ENCODE measurements around the gene SLC22A31.

GRCh38 chr16:89156740-89157645 is 43.3 kb downstream of the SLC22A31 start:
- TF ChIP-seq CTCF (IDR thresholded peaks at IDR 0.05; ENCODE audit: insufficient read depth, low read length, poor library complexity, severe bottlenecking) (no peak), EZH2phosphoT487 (conservative IDR thresholded peaks at IDR 0.05; ENCODE audit: low read length) (no peak)
